Measurements from ENCODE around the gene TMEM30A.
A peak's percentile ranks its signal among the peaks of the same experiment; 100 is the strongest.

TMEM30A gene

DNA sequence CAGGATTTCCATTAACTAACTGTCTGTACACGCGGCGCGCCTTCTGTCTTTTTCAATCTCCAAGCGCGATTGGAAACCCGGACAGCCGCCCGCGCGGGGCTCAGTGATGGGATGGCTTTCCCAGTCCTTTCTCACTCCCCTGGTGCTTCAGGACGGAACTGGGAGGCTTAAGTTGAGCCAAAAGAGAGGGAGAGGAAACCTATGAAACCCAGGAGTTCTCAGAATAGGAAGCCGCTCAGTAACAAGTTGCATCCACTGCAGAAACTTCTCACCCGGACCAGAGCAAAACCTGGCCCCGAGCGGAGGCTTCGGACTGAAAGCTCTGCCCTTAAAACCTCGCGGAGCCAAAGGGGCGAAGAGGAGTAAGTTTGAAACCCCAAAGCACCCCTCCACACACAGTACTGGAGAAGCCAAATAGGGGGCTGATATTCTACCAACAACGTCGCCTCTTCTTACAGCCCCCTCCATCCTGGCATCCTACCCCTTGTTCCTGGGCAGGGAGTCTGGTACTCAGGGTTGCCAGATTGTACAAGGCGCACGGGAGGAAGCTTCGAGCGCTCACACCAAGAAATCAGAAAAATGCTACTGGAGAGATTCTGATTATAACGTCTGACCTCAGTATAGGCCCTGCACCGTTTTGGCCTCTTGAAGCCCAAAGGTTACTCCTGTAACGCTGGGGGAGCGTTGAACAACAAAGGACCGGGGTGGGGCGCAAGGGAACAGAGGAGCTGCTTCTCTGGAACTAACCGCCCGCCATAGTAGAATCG is 77.8 kb downstream of the TMEM30A start:
- Histone ChIP-seq H3K9ac (ENCODE audit: low read length) (peak overlapping the region; percentile 50), H3K9me3 (ENCODE audit: control insufficient read depth, low read length) (no peaks in the 10 kb centered on the region), H3K4me3 (ENCODE audit: low read length) (no peak overlapping the region), H3K36me3 (ENCODE audit: control insufficient read depth, insufficient read depth, low read length) (no peaks in the 10 kb centered on the region), H3K4me1 (ENCODE audit: control insufficient read depth, insufficient read depth, low read length) (peaks cover 11% of the 10 kb centered on the region), H3K27me3 (ENCODE audit: control insufficient read depth, insufficient read depth, low read length) (peaks cover 69% of the 10 kb centered on the region)

DNA sequence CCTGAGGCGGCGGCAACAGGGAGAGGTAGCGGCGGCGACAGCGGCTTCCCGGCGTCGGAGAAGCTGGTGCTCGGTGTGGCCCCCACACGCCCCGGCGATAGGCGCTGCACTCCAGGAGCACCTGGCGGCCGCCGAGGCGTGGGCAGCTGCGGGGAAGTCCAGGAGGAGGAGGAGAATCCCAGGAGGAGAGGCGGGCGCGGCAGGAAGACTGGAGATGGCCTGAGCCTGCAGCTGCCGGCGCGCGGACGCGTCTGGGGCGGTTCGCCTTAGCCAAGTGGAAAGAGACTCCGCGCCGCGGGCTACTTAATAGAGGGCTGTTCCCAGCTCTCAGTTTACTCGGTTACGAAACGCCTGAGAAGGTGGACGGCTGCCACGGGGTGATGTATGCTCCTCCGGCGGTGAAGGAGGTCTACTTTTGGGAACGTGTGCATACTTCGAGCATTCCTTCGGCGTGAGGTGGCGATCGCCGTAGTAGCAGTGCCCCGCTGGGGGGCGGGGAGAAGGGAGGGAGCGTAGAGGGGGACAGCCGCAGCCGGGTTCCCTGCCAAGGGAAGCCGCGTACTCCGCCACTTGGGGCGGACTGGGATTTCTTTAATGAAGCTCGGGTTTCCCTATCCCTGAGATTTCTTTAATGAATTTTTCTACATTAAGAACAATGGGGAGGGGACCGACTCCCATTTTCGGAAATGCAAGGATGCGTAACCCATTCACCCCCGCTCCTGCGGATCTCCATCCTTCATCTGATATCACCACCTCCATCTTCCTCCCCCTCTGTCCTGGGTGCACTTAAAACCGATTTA is 78.6 kb downstream of the TMEM30A start, which contains the start of gene COL12A1:
Gene COL12A1 (minus strand): TSS at position 278 of the 800 bp plus-strand sequence. CDS start 3,261 bp downstream, outside the sequence.
- H3K27me3 ChIP-seq (ENCODE audit: control insufficient read depth, insufficient read depth, low read length), result peaks cover 73% of the 10 kb centered on the region
- H3K36me3 ChIP-seq (ENCODE audit: control insufficient read depth, insufficient read depth, low read length), result no peaks in the 10 kb centered on the region
- peak within 1 kb of the TSS; percentile 69 for H3K9ac ChIP-seq (ENCODE audit: low read length)
- no peaks in the 10 kb centered on the region for H3K9me3 ChIP-seq (ENCODE audit: control insufficient read depth, low read length)
- peak within 1 kb of the TSS; percentile 52 for H3K4me3 ChIP-seq (ENCODE audit: low read length)
- peaks cover 11% of the 10 kb centered on the region for H3K4me1 ChIP-seq (ENCODE audit: control insufficient read depth, insufficient read depth, low read length)

- H3K27me3 ChIP-seq (ENCODE audit: control insufficient read depth, insufficient read depth, low read length), result peaks cover 73% of the 10 kb centered on the region
Observed at GRCh38 chr6:75204959-75205775, 79.4 kb downstream of the TMEM30A start.

GRCh38 chr6:75204217-75204958 is 80.2 kb downstream of the TMEM30A start:
- Histone ChIP-seq H3K9ac (ENCODE audit: low read length) (peak overlapping the region; percentile 69), H3K4me1 (ENCODE audit: control insufficient read depth, insufficient read depth, low read length) (peaks cover 11% of the 10 kb centered on the region), H3K27me3 (ENCODE audit: control insufficient read depth, insufficient read depth, low read length) (peaks cover 73% of the 10 kb centered on the region)

More at GRCh38 chr6:75204959-75205775, 79.4 kb downstream of the TMEM30A start:
- H3K4me3 ChIP-seq (ENCODE audit: low read length), result peak overlapping the region; percentile 52
- H3K36me3 ChIP-seq (ENCODE audit: control insufficient read depth, insufficient read depth, low read length), result no peaks in the 10 kb centered on the region
- H3K9me3 ChIP-seq (ENCODE audit: control insufficient read depth, low read length), result no peaks in the 10 kb centered on the region
- peak overlapping the region; percentile 69 for H3K9ac ChIP-seq (ENCODE audit: low read length)
- peaks cover 11% of the 10 kb centered on the region for H3K4me1 ChIP-seq (ENCODE audit: control insufficient read depth, insufficient read depth, low read length)

DNA sequence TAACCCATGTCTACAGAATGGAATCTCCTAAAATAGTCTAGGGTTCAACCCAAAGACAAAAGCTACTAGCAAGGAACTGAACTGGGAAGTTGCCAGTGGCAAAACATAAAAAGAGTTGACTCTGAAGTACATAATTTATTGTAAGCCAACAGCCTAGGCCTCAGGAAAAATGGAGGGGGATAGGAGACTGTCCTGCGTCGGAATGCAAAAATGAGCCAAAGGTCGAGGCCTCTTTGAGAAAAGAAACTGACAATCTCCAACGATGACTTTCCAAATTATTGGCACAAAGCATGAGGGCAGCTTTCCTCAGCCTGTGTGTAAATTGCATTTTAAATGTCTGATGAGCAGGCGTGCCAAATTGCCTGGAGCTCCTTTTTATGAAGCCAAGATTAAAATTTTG is 80.9 kb downstream of the TMEM30A start:
- H3K27me3 ChIP-seq (ENCODE audit: control insufficient read depth, insufficient read depth, low read length), result peaks cover 71% of the 10 kb centered on the region
- H3K36me3 ChIP-seq (ENCODE audit: control insufficient read depth, insufficient read depth, low read length), result no peaks in the 10 kb centered on the region
- H3K4me3 ChIP-seq (ENCODE audit: low read length), result no peak overlapping the region
- H3K9me3 ChIP-seq (ENCODE audit: control insufficient read depth, low read length), result no peaks in the 10 kb centered on the region
- peak overlapping the region; percentile 20 for H3K9ac ChIP-seq (ENCODE audit: low read length)
- H3K4me1 ChIP-seq (ENCODE audit: control insufficient read depth, insufficient read depth, low read length), result peaks cover 11% of the 10 kb centered on the region

More at GRCh38 chr6:75204217-75204958, 80.2 kb downstream of the TMEM30A start:
- Histone ChIP-seq H3K9me3 (ENCODE audit: control insufficient read depth, low read length) (no peaks in the 10 kb centered on the region), H3K36me3 (ENCODE audit: control insufficient read depth, insufficient read depth, low read length) (no peaks in the 10 kb centered on the region), H3K4me3 (ENCODE audit: low read length) (peak overlapping the region; percentile 52)

All from mucosa of stomach (tissue), 1 donor.